ENCODE measurements around the gene CROCC2. TPM values are rescaled to one million over a fixed set of nuclear protein-coding genes. Genes with fewer than 3 reads are reported as not detected.
A peak's percentile ranks its signal among the peaks of the same experiment; 100 is the strongest.

CROCC2 gene
- total RNA-seq, 1 donor from 2014 or later, result 3.4 TPM

DNA sequence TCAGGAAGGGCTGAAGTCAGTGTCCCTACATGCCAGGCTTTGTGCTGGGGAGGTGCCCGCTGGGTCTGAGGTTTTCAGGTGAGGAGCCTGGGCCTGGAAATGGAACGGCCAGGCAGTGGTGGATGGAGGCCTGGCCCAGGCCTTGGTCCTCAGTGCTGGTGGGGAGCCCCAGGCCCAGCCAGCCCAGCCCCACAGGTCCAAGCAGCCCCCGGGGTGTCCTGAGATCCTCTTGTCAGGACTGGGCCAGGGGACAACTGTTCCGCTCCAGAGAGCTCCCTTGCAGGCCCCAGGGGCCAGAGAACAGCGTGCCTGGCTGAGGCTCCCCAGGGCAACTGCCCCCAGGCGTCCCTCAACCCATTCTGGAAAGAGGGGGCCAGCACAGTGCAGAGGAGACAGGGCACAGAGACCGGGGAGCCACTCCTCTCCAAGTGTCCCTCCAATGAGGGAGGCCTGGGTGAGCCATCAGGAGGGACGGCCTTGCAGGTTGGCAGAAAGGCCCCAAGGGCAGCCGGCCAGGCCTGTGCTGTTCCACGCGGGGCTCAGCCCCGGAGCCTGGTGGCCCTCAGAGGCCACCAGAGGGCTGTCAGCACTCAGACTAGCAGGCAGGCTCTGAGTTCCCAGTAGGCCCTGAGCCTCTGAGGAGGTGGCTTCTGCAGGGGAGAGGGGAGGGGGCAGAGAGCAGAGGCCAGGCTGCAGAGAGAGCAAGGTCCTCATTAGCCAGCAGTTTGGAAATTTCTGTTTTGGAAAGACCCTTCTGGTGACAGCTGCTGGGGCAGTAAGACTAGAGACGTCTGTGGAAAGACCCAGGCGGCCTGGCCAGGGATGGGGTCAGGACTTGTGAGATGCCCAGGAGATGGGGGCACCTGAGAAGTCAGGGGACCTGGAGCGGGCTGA, 62.8 kb downstream of the CROCC2 start:
- no peak overlapping the region for H3K4me3 ChIP-seq
- H3K36me3 ChIP-seq, result no peaks in the 10 kb centered on the region
- TF ChIP-seq, protein P1, sequence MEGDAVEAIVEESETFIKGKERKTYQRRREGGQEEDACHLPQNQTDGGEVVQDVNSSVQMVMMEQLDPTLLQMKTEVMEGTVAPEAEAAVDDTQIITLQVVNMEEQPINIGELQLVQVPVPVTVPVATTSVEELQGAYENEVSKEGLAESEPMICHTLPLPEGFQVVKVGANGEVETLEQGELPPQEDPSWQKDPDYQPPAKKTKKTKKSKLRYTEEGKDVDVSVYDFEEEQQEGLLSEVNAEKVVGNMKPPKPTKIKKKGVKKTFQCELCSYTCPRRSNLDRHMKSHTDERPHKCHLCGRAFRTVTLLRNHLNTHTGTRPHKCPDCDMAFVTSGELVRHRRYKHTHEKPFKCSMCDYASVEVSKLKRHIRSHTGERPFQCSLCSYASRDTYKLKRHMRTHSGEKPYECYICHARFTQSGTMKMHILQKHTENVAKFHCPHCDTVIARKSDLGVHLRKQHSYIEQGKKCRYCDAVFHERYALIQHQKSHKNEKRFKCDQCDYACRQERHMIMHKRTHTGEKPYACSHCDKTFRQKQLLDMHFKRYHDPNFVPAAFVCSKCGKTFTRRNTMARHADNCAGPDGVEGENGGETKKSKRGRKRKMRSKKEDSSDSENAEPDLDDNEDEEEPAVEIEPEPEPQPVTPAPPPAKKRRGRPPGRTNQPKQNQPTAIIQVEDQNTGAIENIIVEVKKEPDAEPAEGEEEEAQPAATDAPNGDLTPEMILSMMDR (IDR thresholded peaks at IDR 0.05), result no peak
- no peaks in the 10 kb centered on the region for H3K27me3 ChIP-seq (ENCODE audit: low read depth)
- no peak for ATAC-seq
- intact Hi-C loops (cut with DNase I), result no loop called here
- H3K4me1 ChIP-seq, result peaks cover 13% of the 10 kb centered on the region
- no peaks in the 10 kb centered on the region for H3K9me3 ChIP-seq
- DNase-seq, result peak; percentile 45
- no peak overlapping the region for H3K27ac ChIP-seq

DNA sequence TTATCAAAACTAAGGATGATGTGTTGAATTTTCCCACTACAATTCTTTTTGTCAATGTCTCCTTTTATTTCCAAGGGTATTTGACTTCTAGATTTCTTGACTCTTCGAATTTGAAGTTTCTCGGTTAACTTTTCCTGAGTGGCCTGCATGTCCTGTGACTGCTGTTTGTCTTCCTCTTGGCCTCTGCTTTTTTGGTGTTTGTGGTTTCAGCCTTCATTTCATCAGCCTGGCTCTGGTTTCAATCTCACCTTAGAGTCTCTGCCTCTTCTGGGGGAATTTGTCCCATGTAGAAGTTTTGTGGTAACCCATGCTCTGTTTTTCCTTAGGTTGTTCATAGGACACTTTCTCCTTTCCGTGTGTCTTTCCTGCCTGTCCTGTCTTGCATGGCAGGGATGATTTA, 64.0 kb downstream of the CROCC2 start:
- TF ChIP-seq, protein P1 (IDR thresholded peaks at IDR 0.05), result no peak
- DNase-seq (no peak), ATAC-seq (no peak)
- intact Hi-C loops (cut with DNase I), result no loop called here
- Histone ChIP-seq H3K27me3 (ENCODE audit: low read depth) (no peaks in the 10 kb centered on the region), H3K27ac (no peak overlapping the region), H3K36me3 (no peaks in the 10 kb centered on the region), H3K9me3 (no peaks in the 10 kb centered on the region), H3K4me1 (peaks cover 4% of the 10 kb centered on the region), H3K4me3 (no peak overlapping the region)

DNA sequence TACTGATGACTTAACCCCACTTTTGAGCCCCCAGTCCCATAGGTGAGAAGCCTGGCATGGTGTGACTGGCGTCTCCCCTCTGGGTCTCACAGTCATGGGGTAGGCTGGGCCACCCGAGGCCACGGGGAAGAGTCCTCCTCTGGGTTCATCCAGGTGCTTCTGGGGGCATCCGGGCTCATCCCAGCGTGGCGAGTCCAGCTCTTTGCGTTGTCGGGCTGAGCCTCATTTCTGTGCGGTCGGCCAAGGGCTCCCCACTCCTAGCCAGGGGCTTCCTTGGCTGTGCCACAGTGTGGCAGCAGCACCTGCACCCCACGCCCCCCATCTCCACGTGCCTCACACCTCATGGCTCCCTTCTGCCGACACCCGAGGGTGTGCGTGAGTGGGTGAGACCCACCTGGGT, 64.7 kb downstream of the CROCC2 start:
- Histone ChIP-seq H3K27ac (no peak overlapping the region), H3K36me3 (no peaks in the 10 kb centered on the region), H3K4me3 (no peak overlapping the region), H3K9me3 (no peaks in the 10 kb centered on the region), H3K4me1 (no peaks in the 10 kb centered on the region), H3K27me3 (ENCODE audit: low read depth) (no peaks in the 10 kb centered on the region)
- ATAC-seq (no peak), DNase-seq (peak; percentile 35)
- TF ChIP-seq, protein P1 (IDR thresholded peaks at IDR 0.05), result no peak
- intact Hi-C loops (cut with DNase I), result no loop called here

DNA sequence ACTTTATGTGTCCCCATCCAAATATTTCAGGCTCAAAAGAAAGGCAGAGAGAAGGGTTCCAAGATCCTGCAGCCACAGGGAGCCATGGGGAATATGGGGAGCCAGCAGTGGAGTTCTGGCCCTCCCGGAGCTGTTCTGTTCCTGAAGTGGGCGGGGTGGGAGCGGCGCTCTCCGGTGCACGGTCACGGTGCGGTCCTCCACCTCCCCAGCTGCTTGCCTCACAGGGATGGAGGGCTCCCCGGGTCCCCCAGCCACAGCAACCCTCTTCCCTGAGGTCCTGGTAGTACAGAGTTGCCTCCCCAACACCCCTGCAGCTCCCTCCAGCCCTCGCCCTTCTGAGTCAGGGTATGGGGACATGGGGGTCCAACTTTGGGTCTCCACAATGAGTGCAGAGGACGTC, 66.1 kb downstream of the CROCC2 start:
- H3K9me3 ChIP-seq, result no peaks in the 10 kb centered on the region
- DNase-seq (peak; percentile 41), ATAC-seq (no peak)
- intact Hi-C loops (cut with DNase I), result no loop called here
- TF ChIP-seq, protein P1 (IDR thresholded peaks at IDR 0.05), result no peak
- no peak overlapping the region for H3K27ac ChIP-seq
- H3K27me3 ChIP-seq (ENCODE audit: low read depth), result no peaks in the 10 kb centered on the region
- H3K4me1 ChIP-seq, result no peaks in the 10 kb centered on the region
- no peaks in the 10 kb centered on the region for H3K36me3 ChIP-seq
- H3K4me3 ChIP-seq, result no peak overlapping the region

DNA sequence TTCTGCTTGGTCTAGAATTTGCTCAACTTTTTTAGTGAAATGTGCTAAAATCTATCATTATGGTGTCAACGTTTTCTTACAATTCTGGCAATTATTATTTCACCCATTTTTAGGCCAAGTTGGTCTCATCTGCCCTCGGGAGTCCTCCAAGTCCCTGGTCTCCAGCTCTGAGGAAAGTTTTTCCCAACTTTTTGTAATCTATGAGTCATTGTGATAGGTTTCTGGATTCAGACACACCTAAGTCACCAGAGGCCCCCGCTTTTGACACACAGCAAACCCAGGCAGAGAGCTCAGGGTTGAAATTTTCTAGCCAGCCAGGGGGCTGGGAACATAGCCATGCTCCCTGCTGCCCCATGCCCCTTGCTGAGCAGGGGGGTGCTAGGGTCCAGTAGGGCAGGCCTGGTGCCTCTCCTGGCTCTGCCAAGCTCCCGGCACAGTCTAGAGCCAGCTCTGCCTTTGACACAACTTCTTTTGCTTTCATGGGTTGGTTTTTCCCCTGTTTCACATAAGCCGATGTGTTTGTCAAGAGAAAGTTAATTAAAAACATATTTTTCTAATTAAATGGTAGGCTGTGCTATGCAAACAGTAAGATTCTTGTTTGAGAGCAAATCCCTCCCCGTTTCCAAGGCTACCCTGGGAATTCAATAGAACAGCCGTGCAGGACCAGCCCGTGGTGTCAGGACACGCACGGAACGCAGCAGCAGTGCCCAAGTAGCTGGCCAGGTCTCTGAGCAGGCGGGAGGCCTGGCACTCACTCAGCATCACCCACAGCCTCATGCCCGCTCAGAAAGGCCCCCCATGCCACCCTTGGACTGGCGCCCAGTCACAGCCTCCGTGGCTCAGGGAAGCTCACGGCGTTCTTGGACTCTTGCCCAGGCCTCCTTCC, 66.7 kb downstream of the CROCC2 start:
- TF ChIP-seq, protein P1 (IDR thresholded peaks at IDR 0.05), result no peak
- Histone ChIP-seq H3K9me3 (no peaks in the 10 kb centered on the region), H3K27ac (no peak overlapping the region), H3K27me3 (ENCODE audit: low read depth) (no peaks in the 10 kb centered on the region), H3K36me3 (no peaks in the 10 kb centered on the region), H3K4me3 (no peak overlapping the region), H3K4me1 (no peaks in the 10 kb centered on the region)
- ATAC-seq, result peak in 1 of 2 donors; percentile 19
- peak; percentile 46 for DNase-seq
- intact Hi-C loops (cut with DNase I), result no loop called here

Measured in lower lobe of right lung (tissue), 2 donors.